DMS79 (cell line): Measurements from ENCODE around the gene MTOR.

Experiments used
- DNase-seq: peaks from one replicate; lab custom pipeline; 2025; lab: John Stamatoyannopoulos, UW

Gene MTOR

GRCh38 chr1:11061652-11062365 lies 200.5 kb downstream of the MTOR start:
- DNase-seq, result no peak

GRCh38 chr1:11059968-11060830 lies 202.2 kb downstream of the MTOR start, which contains the start of gene SRM:
TSS of gene SRM (minus strand) at chr1:11060018. CDS start at chr1:11059943, 75 bp downstream.
- peak; percentile 69 for DNase-seq

GRCh38 chr1:11059155-11059967 lies 203.0 kb downstream of the MTOR start:
- DNase-seq, result no peak

- peak; percentile 78 for DNase-seq
Measured at GRCh38 chr1:11058595-11059154, 203.7 kb downstream of the MTOR start.

- DNase-seq, result no peak
Measured at GRCh38 chr1:11058026-11058425, 204.3 kb downstream of the MTOR start.

- no peak for DNase-seq
Measured at GRCh38 chr1:11057477-11057876, 204.9 kb downstream of the MTOR start.
